T-helper 1 cell treated with Interleukin-12 subunit alpha and Interleukin-12 subunit beta and Interleukin-4 antibody, amounts not matched to agents 30 ng/mL and 1 ng/mL, for 36 hours (primary cell): Measurements from ENCODE around the gene ZNF605. TPM values are rescaled to one million over a fixed set of nuclear protein-coding genes. Genes with fewer than 3 reads are reported as not detected.
"Not testable (repeated sequence)": the region's sequence is repeated elsewhere in the genome, so short reads cannot be mapped to it uniquely, and the experiment has no call there.

Experiments
- intact Hi-C: fragments of 100-400 bp; cut with micrococcal nuclease; formaldehyde crosslinking; loops from one replicate; pipeline ENCODE4 v1.15.1; 2024
- total RNA-seq: library from RNA; stranded (reverse); gene quantifications from 2 replicates; pipeline ENCODE4 v1.2.3, GENCODE V29; 2022

ZNF605 gene
- 8.7 and 11.2 TPM in 2 replicates for total RNA-seq

GRCh38 chr12:132956011-132956788, at the start of gene ZNF605:
Gene ZNF605 (minus strand): TSS chr12:132956306. CDS start chr12:132945635, 10,671 bp downstream.
- intact Hi-C loops = loop anchor here (1.0 kb wide), 8 partner anchors 30 to 225 kb away; partner anchors contain the start of genes CHFR, ZNF10, ZNF140 and ZNF26

GRCh38 chr12:132998741-132999140, 42.6 kb upstream of the ZNF605 start:
- intact Hi-C loops = no loop called here

- intact Hi-C loops = loop anchor here (1.0 kb wide), 9 partner anchors 31 to 277 kb away; partner anchors contain the start of genes CHFR, PGAM5, ZNF10 and ZNF140
Observed at GRCh38 chr12:132986885-132987225, 30.7 kb upstream of the ZNF605 start.

GRCh38 chr12:132986001-132986884, 30.1 kb upstream of the ZNF605 start, which contains the start of gene ZNF26:
Gene ZNF26 (plus strand): TSS chr12:132986367. CDS start chr12:132986841, 474 bp downstream.
- intact Hi-C loops = loop anchor here (1.0 kb wide), 9 partner anchors 30 to 276 kb away; partner anchors contain the start of genes CHFR, PGAM5, ZNF10 and ZNF140

GRCh38 chr12:132976870-132977269, 20.8 kb upstream of the ZNF605 start:
- intact Hi-C loops = not testable (repeated sequence)

- intact Hi-C loops = no loop called here
Observed at GRCh38 chr12:132972374-132972773, 16.3 kb upstream of the ZNF605 start.

GRCh38 chr12:132967736-132968135, 11.6 kb upstream of the ZNF605 start:
- intact Hi-C loops = no loop called here

DNA sequence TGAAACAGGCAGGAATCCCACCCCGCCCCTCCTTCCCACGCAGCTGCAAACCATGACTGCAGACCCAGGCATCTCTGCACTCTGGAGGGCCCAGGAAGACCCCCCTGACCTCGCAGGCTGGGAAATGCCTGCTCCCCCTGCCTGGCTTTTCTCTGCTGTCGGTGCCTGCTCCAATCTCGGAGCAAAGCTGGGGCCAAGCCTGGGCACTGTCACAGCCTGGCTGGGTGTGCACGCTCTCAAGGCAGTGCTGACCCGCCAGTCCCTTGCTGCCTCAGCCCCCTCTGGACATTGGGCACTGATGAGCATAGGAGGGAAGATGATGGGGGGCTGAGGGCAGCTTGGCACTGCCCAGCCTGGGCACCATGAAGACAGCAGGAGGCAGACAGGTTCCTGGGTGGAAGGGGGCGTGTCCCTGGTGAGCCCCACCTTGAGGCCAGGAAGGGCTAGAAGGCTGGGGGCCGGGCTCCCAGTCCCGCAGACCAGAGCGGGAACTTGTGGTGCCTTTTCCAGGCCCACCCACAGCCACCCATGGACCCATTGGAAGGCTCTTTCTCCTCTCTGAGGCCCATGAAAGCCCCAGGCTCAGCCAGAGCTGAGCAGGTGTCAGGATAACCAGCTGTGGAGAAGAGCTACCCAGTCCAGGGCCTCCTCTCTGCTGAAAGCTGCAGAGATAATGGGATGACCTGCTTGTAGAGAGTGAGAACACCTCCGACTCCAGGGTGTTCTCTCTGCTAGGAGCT, 10.7 kb upstream of the ZNF605 start:
- intact Hi-C loops = no loop called here

DNA sequence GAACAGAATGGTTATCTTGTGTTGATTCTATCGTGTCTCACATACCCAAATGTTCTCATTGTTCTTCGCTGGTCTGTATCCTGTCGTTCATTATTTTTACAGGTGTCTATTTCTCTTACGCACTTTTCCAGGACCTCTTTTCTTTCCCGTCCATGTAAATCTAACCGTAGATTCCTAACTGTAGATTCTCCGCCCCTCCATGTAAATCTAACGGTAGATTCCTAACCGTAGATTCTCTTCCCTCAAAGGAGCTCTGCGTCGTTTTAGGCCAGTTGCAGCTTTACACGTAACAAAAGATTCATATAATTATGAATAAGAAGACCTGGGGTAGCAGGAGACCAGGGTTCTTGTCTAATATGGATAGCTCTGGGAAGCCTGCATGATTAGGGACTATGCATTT, 9.7 kb upstream of the ZNF605 start:
- intact Hi-C loops = no loop called here

DNA sequence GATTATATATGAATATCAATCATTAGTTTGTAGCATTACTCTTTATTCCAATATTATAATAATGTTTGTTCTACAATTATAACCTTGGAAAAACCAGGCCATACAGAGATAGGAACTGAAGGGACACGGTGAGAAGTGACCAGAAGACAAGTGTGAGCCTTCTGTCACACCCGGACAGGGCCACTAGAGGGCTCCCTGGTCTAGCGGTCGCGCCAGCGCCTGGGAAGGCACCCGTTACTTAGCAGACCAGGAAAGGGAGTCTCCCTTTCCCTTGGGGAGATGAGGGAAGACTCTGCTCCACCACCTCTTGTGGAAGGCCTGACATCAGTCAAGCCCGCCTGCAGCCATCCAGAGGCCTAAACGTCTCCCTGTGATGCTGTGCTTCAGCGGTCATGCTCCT, 7.8 kb upstream of the ZNF605 start:
- intact Hi-C loops = not testable (repeated sequence)

GRCh38 chr12:132961790-132962189, 5.7 kb upstream of the ZNF605 start:
- intact Hi-C loops = not testable (repeated sequence)

DNA sequence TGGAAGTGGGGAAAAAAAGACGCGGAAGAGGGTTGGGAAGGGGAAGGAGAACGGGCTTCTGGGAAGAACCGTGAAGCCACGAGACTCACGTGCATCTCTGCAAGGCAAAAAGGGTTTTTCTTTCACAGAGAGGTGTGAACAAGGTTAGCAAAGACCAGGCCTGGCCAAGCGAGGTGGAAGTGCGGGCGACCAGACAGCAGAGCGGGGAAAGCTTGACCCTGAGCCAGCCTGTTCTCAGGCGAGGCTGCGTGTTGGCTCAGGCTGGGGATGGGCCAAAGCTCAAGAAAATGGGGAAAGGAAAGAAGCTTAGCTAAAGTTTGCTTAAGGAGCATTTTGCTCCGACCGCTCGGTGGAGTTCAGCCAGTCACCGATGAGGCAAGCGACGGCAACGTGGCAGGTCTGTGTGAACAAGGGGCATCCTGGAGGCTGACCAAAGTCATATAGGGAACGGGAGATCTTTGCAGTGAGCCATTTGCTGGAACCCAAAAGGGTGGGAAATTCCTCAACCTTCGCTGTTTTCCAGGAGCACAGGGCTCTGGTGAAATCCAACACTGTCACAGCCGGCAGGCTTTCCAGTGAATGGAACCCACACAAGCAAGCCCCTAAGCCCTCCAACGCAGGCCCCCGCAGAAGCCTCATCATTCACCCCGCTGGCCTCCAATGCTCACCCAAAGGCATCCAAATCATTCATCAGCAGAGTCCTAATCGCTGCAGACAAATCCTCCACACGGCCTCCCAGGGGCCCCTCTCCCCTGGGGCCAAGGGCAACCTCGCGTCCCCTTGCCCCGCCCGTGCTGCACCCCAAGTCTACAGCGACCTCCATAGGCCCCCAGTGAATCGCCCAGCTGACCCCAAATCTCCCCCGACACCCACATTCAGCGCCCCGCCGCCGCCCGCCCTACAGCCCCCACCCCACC, 754 bp downstream of the ZNF605 start:
- intact Hi-C loops = loop anchor here (1.0 kb wide), 9 partner anchors 31 to 226 kb away; partner anchors contain the start of genes CHFR, ZNF10, ZNF140 and ZNF26

DNA sequence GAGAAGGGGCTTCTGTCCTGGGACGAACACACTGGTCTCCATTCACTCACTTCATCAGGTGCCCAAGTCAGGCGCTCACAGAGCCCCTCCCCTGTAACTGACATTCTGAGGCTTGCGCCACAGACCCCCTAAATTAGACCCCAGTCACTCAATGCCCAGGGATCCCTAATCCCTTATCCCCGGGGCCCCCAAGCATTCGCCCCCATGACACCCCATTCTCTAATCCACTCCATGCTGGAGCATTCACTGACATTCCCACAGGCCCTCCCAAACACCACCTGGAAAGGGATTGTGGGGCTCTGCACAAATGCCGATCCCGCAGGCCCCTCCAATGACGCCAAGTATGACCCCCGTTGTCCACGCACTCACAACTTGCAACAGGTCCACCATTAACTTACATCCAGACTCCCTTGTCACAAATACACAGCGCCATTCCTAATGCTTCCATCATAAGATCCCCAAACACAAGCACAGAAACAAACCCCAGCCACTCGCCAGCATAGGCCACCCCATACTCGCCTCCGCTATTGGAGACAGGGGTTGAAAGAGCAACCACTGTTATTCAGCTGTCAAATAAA, 1.5 kb downstream of the ZNF605 start:
- intact Hi-C loops = loop anchor here (1.0 kb wide), 1 partner anchor 125 kb away; no protein-coding TSS in a partner anchor

GRCh38 chr12:132953771-132954170, 2.3 kb downstream of the ZNF605 start:
- intact Hi-C loops = no loop called here

DNA sequence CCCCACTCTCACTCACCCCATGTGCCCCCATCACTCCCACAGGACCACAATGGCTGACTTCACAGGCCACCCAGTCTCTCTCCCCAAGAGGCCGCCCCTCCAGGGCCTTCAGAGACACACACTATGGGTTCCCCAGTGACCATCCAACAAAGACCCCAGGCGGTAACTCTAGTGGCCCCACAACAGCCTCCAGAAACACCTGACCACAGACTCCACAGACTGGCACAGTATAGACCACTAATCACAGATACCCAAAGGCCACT, 3.0 kb downstream of the ZNF605 start:
- intact Hi-C loops = no loop called here

DNA sequence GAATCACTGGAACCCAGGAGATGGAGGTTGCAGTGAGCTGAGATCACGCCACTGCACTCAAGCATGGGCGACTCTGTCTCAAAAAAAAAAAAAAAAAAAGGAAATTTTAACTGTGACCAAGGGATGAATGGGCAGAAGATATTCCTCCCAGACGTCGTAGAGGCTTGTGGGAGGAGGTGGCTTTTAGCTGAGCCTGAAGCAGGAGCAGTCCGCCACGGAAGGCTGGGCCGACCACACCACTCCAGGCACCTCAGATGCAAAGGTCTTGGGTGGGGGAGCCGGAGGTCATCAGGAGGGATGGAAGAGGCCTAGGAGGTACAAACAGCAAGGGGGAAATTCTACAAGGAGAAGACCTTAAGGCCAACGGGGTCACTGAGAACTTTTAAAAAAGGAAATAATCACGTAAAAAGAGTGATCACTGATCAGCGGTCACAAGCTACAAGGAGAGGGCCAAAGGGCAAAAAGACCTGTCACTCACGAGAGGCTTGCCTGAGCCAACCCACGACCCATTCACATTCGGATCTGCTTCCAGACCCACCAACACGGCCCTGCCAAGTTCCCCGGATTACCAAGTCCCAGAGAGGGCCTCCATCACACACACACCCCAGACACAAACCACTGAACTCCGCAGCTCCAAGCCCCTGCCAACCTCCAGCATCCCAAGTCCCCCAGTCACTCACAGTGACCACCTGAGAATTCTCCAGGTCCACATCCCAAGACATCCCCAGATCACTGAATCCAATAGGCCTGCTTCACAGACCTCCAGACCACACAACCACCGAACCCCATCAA, 3.5 kb downstream of the ZNF605 start:
- intact Hi-C loops = no loop called here

GRCh38 chr12:132951649-132952048, 4.5 kb downstream of the ZNF605 start:
- intact Hi-C loops = no loop called here

GRCh38 chr12:132950844-132951535, 5.1 kb downstream of the ZNF605 start:
- intact Hi-C loops = no loop called here
